Measurements from ENCODE around the gene F5. TPM values are rescaled to one million over a fixed set of nuclear protein-coding genes. Genes with fewer than 3 reads are reported as not detected.
A peak's percentile ranks its signal among the peaks of the same experiment; 100 is the strongest.

F5 gene
- polyA plus RNA-seq, 3 donors: 6.5 to 14.5 (median 7.1) TPM

GRCh38 chr1:169548282-169548681 lies 38.0 kb downstream of the F5 start:
- H3K36me3 ChIP-seq (replicated peaks in 1 of 2; ENCODE audit: control insufficient read depth in 1 of 2, insufficient read depth in 2 of 2, low read length in 2 of 2): peaks cover 54 to 96% of the 10 kb centered on the region in 2 donors
- H3K79me2 ChIP-seq (ENCODE audit: insufficient read depth, low read length): no peaks in the 10 kb centered on the region
- Mint-ChIP-seq H3K4me1 (no peaks in the 10 kb centered on the region), H3K27me3 (ENCODE audit: low read depth in 3 of 3) (no peaks in the 10 kb centered on the region), H3K9me3 (peaks cover 0 to 2% (median 0%) of the 10 kb centered on the region in 7 donors), H3K4me3 (no peak overlapping the region), H3K36me3 (peaks cover 82% of the 10 kb centered on the region in 2 donors), H3K27ac (no peak overlapping the region)
- intact Hi-C loops (cut with micrococcal nuclease): loop anchor here (5.0 to 10.0 kb wide), 3 partner anchors 81 to 946 kb away; no protein-coding TSS in a partner anchor
- H3K9ac ChIP-seq (ENCODE audit: insufficient read depth, low read length, poor library complexity, severe bottlenecking): no peak overlapping the region
- DNase-seq: no peak
- no peak overlapping the region for H2AFZ ChIP-seq (ENCODE audit: insufficient read depth, low read depth, low read length, poor library complexity, severe bottlenecking)
- H3K4me2 ChIP-seq (replicated peaks; ENCODE audit: extremely low read depth, low read length, poor library complexity, severe bottlenecking): no peak overlapping the region
- H3K4me3 ChIP-seq (replicated peaks in 1 of 3; ENCODE audit: low read depth in 2 of 3, low read length in 3 of 3): no peak overlapping the region
- no peak for TF ChIP-seq CTCF (IDR thresholded peaks at IDR 0.05)
- no peaks in the 10 kb centered on the region for H3K4me1 ChIP-seq (ENCODE audit: control insufficient read depth in 1 of 2, insufficient read depth in 2 of 2, low read length in 2 of 2)
- no peak overlapping the region for H3K27ac ChIP-seq (ENCODE audit: low read depth in 1 of 2, low read length in 2 of 2)
- H3K27me3 ChIP-seq (ENCODE audit: control insufficient read depth in 2 of 2, insufficient read depth in 2 of 2, low read length in 2 of 2): no peaks in the 10 kb centered on the region
- H3K9me3 ChIP-seq (replicated peaks in 1 of 2; ENCODE audit: control insufficient read depth in 1 of 2, insufficient read depth in 1 of 2, low read length in 2 of 2): no peaks in the 10 kb centered on the region
- WGBS (ENCODE audit: insufficient coverage): no CpG with 5 or more reads among the region's 2 CpGs
- H4K20me1 ChIP-seq (ENCODE audit: insufficient read depth, low read length): no peaks in the 10 kb centered on the region

DNA sequence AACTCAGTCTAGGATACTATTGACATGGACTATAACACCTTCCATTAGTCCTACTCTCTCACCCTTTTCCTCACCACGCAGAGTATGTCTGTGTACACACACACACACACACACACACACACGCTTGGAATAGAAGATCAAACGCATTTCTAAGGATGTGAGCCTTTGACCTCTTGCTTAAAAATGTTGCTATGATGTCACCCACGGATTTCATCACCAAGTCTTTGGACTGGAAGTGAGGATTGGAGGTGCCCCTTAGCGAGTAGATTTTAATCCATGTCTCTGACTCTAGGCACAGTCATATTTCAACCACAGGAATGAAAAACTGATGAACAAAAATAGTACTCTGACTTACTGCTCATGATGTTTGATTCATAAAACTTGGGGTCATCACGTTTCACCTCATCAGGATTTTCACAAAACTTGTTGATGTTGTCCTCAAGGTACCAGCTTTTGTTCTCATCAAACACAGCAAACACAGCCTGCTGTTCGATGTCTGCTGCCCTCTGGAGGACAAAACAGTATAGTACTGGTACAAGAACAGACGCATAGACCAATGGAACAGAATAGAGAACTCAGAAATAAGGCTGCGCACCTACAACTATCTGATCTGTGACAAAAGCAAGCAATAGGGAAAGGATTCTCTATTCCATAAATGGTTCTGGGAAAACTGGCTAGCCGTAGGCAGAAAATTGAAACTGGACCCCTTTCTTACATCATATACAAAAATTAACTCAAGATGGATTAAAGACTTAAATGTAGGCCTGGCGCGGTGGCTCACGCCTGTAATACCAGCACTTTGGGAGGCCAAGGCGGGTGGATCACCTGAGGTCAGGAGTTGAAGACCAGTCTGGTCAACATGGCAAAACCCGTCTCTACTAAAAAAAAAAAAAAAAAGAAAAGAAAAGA lies 39.9 kb downstream of the F5 start:
- Mint-ChIP-seq H3K4me1 (no peaks in the 10 kb centered on the region), H3K4me3 (no peak overlapping the region), H3K36me3 (peaks cover 64 to 65% of the 10 kb centered on the region in 2 donors), H3K27me3 (ENCODE audit: low read depth in 3 of 3) (no peaks in the 10 kb centered on the region), H3K27ac (no peak overlapping the region), H3K9me3 (no peaks in the 10 kb centered on the region)
- peak; percentile 77 for TF ChIP-seq CTCF (IDR thresholded peaks at IDR 0.05)
- Histone ChIP-seq H3K27ac (ENCODE audit: low read depth in 1 of 2, low read length in 2 of 2) (no peak overlapping the region), H3K36me3 (replicated peaks in 1 of 2; ENCODE audit: control insufficient read depth in 1 of 2, insufficient read depth in 2 of 2, low read length in 2 of 2) (peaks cover 62 to 96% of the 10 kb centered on the region in 2 donors), H2AFZ (ENCODE audit: insufficient read depth, low read depth, low read length, poor library complexity, severe bottlenecking) (no peak overlapping the region), H3K4me2 (replicated peaks; ENCODE audit: extremely low read depth, low read length, poor library complexity, severe bottlenecking) (no peak overlapping the region), H3K79me2 (ENCODE audit: insufficient read depth, low read length) (no peaks in the 10 kb centered on the region), H3K4me3 (replicated peaks in 1 of 3; ENCODE audit: low read depth in 2 of 3, low read length in 3 of 3) (no peak overlapping the region), H3K4me1 (ENCODE audit: control insufficient read depth in 1 of 2, insufficient read depth in 2 of 2, low read length in 2 of 2) (no peaks in the 10 kb centered on the region), H3K27me3 (ENCODE audit: control insufficient read depth in 2 of 2, insufficient read depth in 2 of 2, low read length in 2 of 2) (no peaks in the 10 kb centered on the region), H3K9ac (ENCODE audit: insufficient read depth, low read length, poor library complexity, severe bottlenecking) (no peak overlapping the region), H4K20me1 (ENCODE audit: insufficient read depth, low read length) (no peaks in the 10 kb centered on the region), H3K9me3 (replicated peaks in 1 of 2; ENCODE audit: control insufficient read depth in 1 of 2, insufficient read depth in 1 of 2, low read length in 2 of 2) (no peaks in the 10 kb centered on the region)
- intact Hi-C loops (cut with micrococcal nuclease): loop anchor here (5.0 to 10.0 kb wide), 3 partner anchors 79 to 944 kb away; no protein-coding TSS in a partner anchor
- DNase-seq: peak; percentile 49 to 62 (median 57)
- 64% methylated on average over 5 of the region's 15 CpGs for WGBS (ENCODE audit: insufficient coverage)

All from CD14-positive monocyte (primary cell).